G401.6 (cell line): ENCODE measurements around the gene KHDRBS1.
A peak's percentile ranks its signal among the peaks of the same experiment; 100 is the strongest.
"Not testable (repeated sequence)": the region's sequence is repeated elsewhere in the genome, so short reads cannot be mapped to it uniquely, and the experiment has no call there.

ENCODE experiments used
- FAIRE-seq: peaks from 2 replicates; lab custom pipeline; 2012; peaks lifted over from hg19 to GRCh38; lab: Jason Lieb, UNC

Gene KHDRBS1

GRCh38 chr1:32014199-32014947 lies 705 bp downstream of the KHDRBS1 start:
- no peak for FAIRE-seq

GRCh38 chr1:32014948-32015273 lies 1.2 kb downstream of the KHDRBS1 start:
- no peak for FAIRE-seq

- no peak for FAIRE-seq
Observed at GRCh38 chr1:32020339-32020738, 6.7 kb downstream of the KHDRBS1 start.

GRCh38 chr1:32021574-32022018 lies 7.9 kb downstream of the KHDRBS1 start:
- not testable (repeated sequence) for FAIRE-seq

GRCh38 chr1:32023351-32023750 lies 9.7 kb downstream of the KHDRBS1 start:
- FAIRE-seq: no peak

GRCh38 chr1:32025515-32025914 lies 11.8 kb downstream of the KHDRBS1 start:
- FAIRE-seq: no peak

GRCh38 chr1:32028746-32029145 lies 15.1 kb downstream of the KHDRBS1 start:
- no peak for FAIRE-seq

- peak; percentile 58 for FAIRE-seq
Observed at GRCh38 chr1:32031578-32032274, 18.1 kb downstream of the KHDRBS1 start.

GRCh38 chr1:32032275-32032615 lies 18.6 kb downstream of the KHDRBS1 start:
- no peak for FAIRE-seq

- no peak for FAIRE-seq
Observed at GRCh38 chr1:32035119-32035518, 21.5 kb downstream of the KHDRBS1 start.

- no peak for FAIRE-seq
Observed at GRCh38 chr1:32040711-32041110, 27.0 kb downstream of the KHDRBS1 start.

- no peak for FAIRE-seq
Observed at GRCh38 chr1:32042330-32042729, 28.7 kb downstream of the KHDRBS1 start.

- FAIRE-seq: no peak
Observed at GRCh38 chr1:32044234-32044633, 30.6 kb downstream of the KHDRBS1 start.

- FAIRE-seq: no peak
Observed at GRCh38 chr1:32045772-32046171, 32.1 kb downstream of the KHDRBS1 start.

- FAIRE-seq: no peak
Observed at GRCh38 chr1:32047701-32048100, 34.0 kb downstream of the KHDRBS1 start.

- no peak for FAIRE-seq
Observed at GRCh38 chr1:32048440-32048839, 34.8 kb downstream of the KHDRBS1 start.

- no peak for FAIRE-seq
Observed at GRCh38 chr1:32051706-32052105, 38.0 kb downstream of the KHDRBS1 start.

- FAIRE-seq: no peak
Observed at GRCh38 chr1:32052887-32053286, 39.2 kb downstream of the KHDRBS1 start.

- FAIRE-seq: no peak
Observed at GRCh38 chr1:32055416-32055815, 41.7 kb downstream of the KHDRBS1 start.

- no peak for FAIRE-seq
Observed at GRCh38 chr1:32056598-32056997, 42.9 kb downstream of the KHDRBS1 start.

- FAIRE-seq: no peak
Observed at GRCh38 chr1:32060914-32061313, 47.2 kb downstream of the KHDRBS1 start.

GRCh38 chr1:32062867-32063230 lies 49.2 kb downstream of the KHDRBS1 start:
- FAIRE-seq: no peak

GRCh38 chr1:32063261-32063681 lies 49.6 kb downstream of the KHDRBS1 start:
- peak; percentile 94 for FAIRE-seq
